Karpas-422 (cell line): ENCODE results near the gene SPDEF. TPM values are rescaled to one million over a fixed set of nuclear protein-coding genes. Genes with fewer than 3 reads are reported as not detected.
A peak's percentile ranks its signal among the peaks of the same experiment; 100 is the strongest.

ENCODE experiments used
- DNase-seq: peaks from one replicate; pipeline ENCODE4 v3.0.0-alpha.2; 2015
- H2AFZ ChIP-seq: fragments of 200-600 bp; sonication (generic); 2 replicates; pipeline ENCODE4 v1.6.1; 2014; ENCODE audit warnings: antibody characterized with exemption, low read length, mixed read lengths
- H3K27ac ChIP-seq: fragments of 200-600 bp; sonication (generic); 2 replicates; pipeline ENCODE4 v1.5.1; 2014; ENCODE audit warnings: mild to moderate bottlenecking, low read length, moderate library complexity
- H3K27me3 ChIP-seq: fragments of 200-600 bp; sonication (generic); 2 replicates; pipeline ENCODE4 v1.6.1; 2014; ENCODE audit warnings: low read length, mixed read lengths
- H3K36me3 ChIP-seq: fragments of 200-600 bp; sonication (generic); 2 replicates; pipeline ENCODE4 v1.6.1; 2014; ENCODE audit warnings: low read length, mixed read lengths; ENCODE audit not compliant: insufficient read depth
- H3K4me1 ChIP-seq: fragments of 200-600 bp; sonication (generic); 2 replicates; pipeline ENCODE4 v1.6.1; 2014; ENCODE audit warnings: mild to moderate bottlenecking, low read length, mixed read lengths
- H3K4me2 ChIP-seq: fragments of 200-600 bp; sonication (generic); 2 replicates; pipeline ENCODE4 v1.6.1; 2014; ENCODE audit warnings: low read length, low read depth, mild to moderate bottlenecking; ENCODE audit not compliant: poor library complexity, severe bottlenecking
- H3K4me3 ChIP-seq: fragments of 200-600 bp; sonication (generic); 2 replicates; pipeline ENCODE4 v1.5.1; 2014; ENCODE audit warnings: mild to moderate bottlenecking, antibody characterized with exemption, low read length, mixed read lengths
- H3K79me2 ChIP-seq: fragments of 200-600 bp; sonication (generic); 2 replicates; pipeline ENCODE4 v1.6.1; 2014; ENCODE audit warnings: mild to moderate bottlenecking, low read length, mixed read lengths
- H3K9ac ChIP-seq: fragments of 200-600 bp; sonication (generic); 2 replicates; pipeline ENCODE4 v1.6.0; 2014; ENCODE audit warnings: low read length
- H3K9me2 ChIP-seq: fragments of 200-600 bp; sonication (generic), shearing (Covaris generic); replicated peaks from 2 replicates; pipeline ENCODE4 v1.6.0; 2014; ENCODE audit warnings: mild to moderate bottlenecking, low read length, moderate library complexity; ENCODE audit not compliant: insufficient read depth
- H3K9me3 ChIP-seq: fragments of 300-700, 200-600 bp; sonication (generic); 2 replicates; pipeline ENCODE4 v1.6.1; 2014; ENCODE audit warnings: low read length, mixed read lengths
- H4K20me1 ChIP-seq: fragments of 200-600 bp; sonication (generic); 2 replicates; pipeline ENCODE4 v1.6.1; 2014; ENCODE audit warnings: mild to moderate bottlenecking, antibody characterized with exemption, low read length, low read depth; ENCODE audit not compliant: insufficient read depth
- total RNA-seq: library from RNA; depleted of rRNA; stranded (reverse); fragments of >200 nt; shearing (Covaris generic); gene quantifications from 2 replicates; pipeline ENCODE4 v1.2.3, GENCODE V29; 2014; ENCODE audit warnings: low replicate concordance

The SPDEF gene
- total RNA-seq, 1 experiment from 2014 or later: not detected

GRCh38 chr6:34596798-34597197, 40.7 kb upstream of the SPDEF start:
- no peak overlapping the region for H3K4me3 ChIP-seq
- H3K9ac ChIP-seq: no peak overlapping the region; the same call in 1 of the 2 replicates
- no peak overlapping the region for H2AFZ ChIP-seq
- H3K27ac ChIP-seq: peak overlapping the region; percentile 62
- H3K9me2 ChIP-seq: no peaks in the 10 kb centered on the region
- peaks cover 99% of the 10 kb centered on the region for H3K79me2 ChIP-seq
- DNase-seq: no peak
- H3K4me1 ChIP-seq: peaks cover 56% of the 10 kb centered on the region
- H3K4me2 ChIP-seq: peak overlapping the region; percentile 14
- no peaks in the 10 kb centered on the region for H3K9me3 ChIP-seq
- no peaks in the 10 kb centered on the region for H3K27me3 ChIP-seq
- H4K20me1 ChIP-seq: 0 out of 2 replicates have a peak, but pooled peaks cover 3% of the 10 kb centered on the region
- no peaks in the 10 kb centered on the region for H3K36me3 ChIP-seq

DNA sequence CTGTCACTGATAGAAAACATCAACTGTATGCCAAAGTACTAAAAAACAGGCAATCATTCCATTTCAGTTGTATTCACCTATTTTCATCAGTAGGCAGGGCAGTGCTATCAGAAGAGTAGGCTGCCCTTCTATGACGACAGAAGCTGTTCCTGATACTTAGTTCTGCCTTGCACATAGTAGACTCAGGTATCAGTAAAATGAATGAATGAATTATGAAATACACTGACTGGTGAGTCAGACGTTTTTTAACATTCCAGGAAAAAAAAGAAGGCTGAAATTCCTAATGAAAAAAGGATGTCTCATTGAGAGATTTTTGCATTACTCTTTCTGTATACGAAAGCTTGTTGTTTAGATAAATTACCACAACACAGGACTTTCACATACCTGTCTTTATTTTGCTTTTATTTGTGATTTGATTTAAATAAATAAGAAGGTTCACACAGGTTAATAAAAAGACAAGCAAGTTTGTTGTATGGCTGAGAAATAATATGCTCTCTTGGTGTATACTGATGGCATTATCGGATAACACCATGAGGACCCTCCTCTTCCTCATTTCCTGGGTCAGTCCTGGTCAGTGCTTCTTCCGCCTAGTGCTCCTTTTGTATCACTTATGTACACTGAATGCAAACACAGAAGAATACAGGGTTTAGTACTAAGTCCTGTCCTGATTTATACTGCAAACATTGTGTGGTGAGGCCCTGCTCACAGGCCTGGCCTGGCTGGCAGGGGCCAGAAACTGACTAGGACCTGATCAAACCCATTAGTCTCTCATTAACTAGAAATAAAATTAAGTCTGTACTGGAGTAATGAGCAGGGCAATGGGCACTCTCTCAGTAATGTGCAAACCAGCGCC, 39.4 kb upstream of the SPDEF start:
- Histone ChIP-seq H3K9me2 (no peaks in the 10 kb centered on the region), H4K20me1 (0 out of 2 replicates have a peak, but pooled peaks cover 3% of the 10 kb centered on the region), H3K27me3 (no peaks in the 10 kb centered on the region), H3K9ac (no peak overlapping the region), H3K36me3 (no peaks in the 10 kb centered on the region), H3K27ac (no peak overlapping the region), H3K4me1 (peaks cover 64% of the 10 kb centered on the region), H2AFZ (no peak overlapping the region), H3K9me3 (no peaks in the 10 kb centered on the region), H3K79me2 (peaks cover 97% of the 10 kb centered on the region), H3K4me2 (no peak overlapping the region), H3K4me3 (no peak overlapping the region)
- DNase-seq: no peak

- no peaks in the 10 kb centered on the region for H3K27me3 ChIP-seq
- no peak overlapping the region for H3K27ac ChIP-seq
- H3K79me2 ChIP-seq: peaks cover 90% of the 10 kb centered on the region
- H2AFZ ChIP-seq: no peak overlapping the region
- H3K4me2 ChIP-seq: no peak overlapping the region
- H3K4me3 ChIP-seq: no peak overlapping the region
- peaks cover 73% of the 10 kb centered on the region for H3K4me1 ChIP-seq
- no peak overlapping the region for H3K9ac ChIP-seq
- no peaks in the 10 kb centered on the region for H3K36me3 ChIP-seq
- H3K9me2 ChIP-seq: no peaks in the 10 kb centered on the region
- no peak for DNase-seq
- H4K20me1 ChIP-seq: peaks cover 11% of the 10 kb centered on the region
- no peaks in the 10 kb centered on the region for H3K9me3 ChIP-seq
These were observed 37.6 kb upstream of the SPDEF start for GRCh38 chr6:34593701-34594100.

- H3K9ac ChIP-seq: no peak overlapping the region
- no peak overlapping the region for H3K4me2 ChIP-seq
- peaks cover 65% of the 10 kb centered on the region for H3K4me1 ChIP-seq
- H3K4me3 ChIP-seq: no peak overlapping the region
- H3K9me3 ChIP-seq: no peaks in the 10 kb centered on the region
- H3K27ac ChIP-seq: no peak overlapping the region
- no peaks in the 10 kb centered on the region for H3K27me3 ChIP-seq
- peaks cover 77% of the 10 kb centered on the region for H3K79me2 ChIP-seq
- no peak for DNase-seq
- H3K9me2 ChIP-seq: no peaks in the 10 kb centered on the region
- no peaks in the 10 kb centered on the region for H3K36me3 ChIP-seq
- peaks cover 11% of the 10 kb centered on the region for H4K20me1 ChIP-seq
- H2AFZ ChIP-seq: no peak overlapping the region
These were observed 36.3 kb upstream of the SPDEF start for GRCh38 chr6:34592208-34592952.

- no peak overlapping the region for H2AFZ ChIP-seq
- no peak for DNase-seq
- no peaks in the 10 kb centered on the region for H3K9me2 ChIP-seq
- H3K4me1 ChIP-seq: peaks cover 44% of the 10 kb centered on the region
- H3K27ac ChIP-seq: 0 out of 2 replicates have a peak overlapping the region, but pooled peaks have one; percentile 17
- peaks cover 50% of the 10 kb centered on the region for H3K79me2 ChIP-seq
- no peak overlapping the region for H3K9ac ChIP-seq
- no peaks in the 10 kb centered on the region for H3K36me3 ChIP-seq
- H3K4me2 ChIP-seq: peak overlapping the region; percentile 28
- H3K4me3 ChIP-seq: no peak overlapping the region; the same call in 1 of the 2 replicates
- H3K9me3 ChIP-seq: no peaks in the 10 kb centered on the region
- H4K20me1 ChIP-seq: peaks cover 11% of the 10 kb centered on the region
- H3K27me3 ChIP-seq: no peaks in the 10 kb centered on the region
These were observed 33.6 kb upstream of the SPDEF start for GRCh38 chr6:34589691-34590090.

GRCh38 chr6:34589140-34589539, 33.0 kb upstream of the SPDEF start:
- H3K36me3 ChIP-seq: no peaks in the 10 kb centered on the region

GRCh38 chr6:34587851-34588250, 31.7 kb upstream of the SPDEF start:
- no peak overlapping the region for H2AFZ ChIP-seq
- H3K79me2 ChIP-seq: peaks cover 32% of the 10 kb centered on the region
- DNase-seq: no peak
- peaks cover 41% of the 10 kb centered on the region for H3K4me1 ChIP-seq
- no peaks in the 10 kb centered on the region for H3K27me3 ChIP-seq
- H3K27ac ChIP-seq: no peak overlapping the region
- no peak overlapping the region for H3K4me3 ChIP-seq
- H3K9ac ChIP-seq: no peak overlapping the region
- no peaks in the 10 kb centered on the region for H3K36me3 ChIP-seq
- H4K20me1 ChIP-seq: peaks cover 8% of the 10 kb centered on the region
- H3K4me2 ChIP-seq: no peak overlapping the region
- no peaks in the 10 kb centered on the region for H3K9me3 ChIP-seq
- no peaks in the 10 kb centered on the region for H3K9me2 ChIP-seq

More at GRCh38 chr6:34589140-34589539, 33.0 kb upstream of the SPDEF start:
- Histone ChIP-seq H3K79me2 (peaks cover 45% of the 10 kb centered on the region), H3K27ac (no peak overlapping the region), H2AFZ (no peak overlapping the region), H3K27me3 (no peaks in the 10 kb centered on the region), H3K9me2 (no peaks in the 10 kb centered on the region), H3K9ac (no peak overlapping the region), H3K4me1 (peaks cover 41% of the 10 kb centered on the region), H3K9me3 (no peaks in the 10 kb centered on the region), H3K4me2 (peak overlapping the region; percentile 28), H3K4me3 (no peak overlapping the region; the same call in 1 of the 2 replicates), H4K20me1 (peaks cover 11% of the 10 kb centered on the region)
- peak; percentile 54 for DNase-seq

GRCh38 chr6:34587325-34587724, 31.2 kb upstream of the SPDEF start:
- Histone ChIP-seq H3K79me2 (peaks cover 27% of the 10 kb centered on the region), H3K27ac (no peak overlapping the region), H3K4me1 (peaks cover 37% of the 10 kb centered on the region), H3K4me3 (no peak overlapping the region), H3K9me2 (no peaks in the 10 kb centered on the region), H3K9ac (no peak overlapping the region), H2AFZ (no peak overlapping the region), H3K9me3 (no peaks in the 10 kb centered on the region), H3K27me3 (no peaks in the 10 kb centered on the region), H3K36me3 (no peaks in the 10 kb centered on the region), H3K4me2 (no peak overlapping the region), H4K20me1 (peaks cover 8% of the 10 kb centered on the region)
- DNase-seq: no peak
